H9 (cell line): ENCODE measurements around the gene AMBN. TPM values are rescaled to one million over a fixed set of nuclear protein-coding genes. Genes with fewer than 3 reads are reported as not detected.

Experiments used
- DNase-seq: peaks from one replicate; pipeline ENCODE4 v3.0.0-alpha.2; 2017
- H2AFZ ChIP-seq: one replicate; pipeline ENCODE4 v1.6.1; 2013; ENCODE audit warnings: mild to moderate bottlenecking, low read length, control low read depth, moderate library complexity
- H2AK5ac ChIP-seq: 2 replicates; pipeline ENCODE4 v1.6.1; 2013; ENCODE audit warnings: low read length, control low read depth, mixed read lengths; ENCODE audit not compliant: insufficient read length
- H2BK120ac ChIP-seq: one replicate; pipeline ENCODE4 v1.6.1; 2013; ENCODE audit warnings: low read depth, mild to moderate bottlenecking, low read length, control low read depth, inconsistent platforms; ENCODE audit not compliant: poor library complexity, severe bottlenecking
- H2BK12ac ChIP-seq: 2 replicates; pipeline ENCODE4 v1.6.1; 2013; ENCODE audit warnings: low read length, control low read depth, mixed read lengths, low read depth; ENCODE audit not compliant: insufficient read length
- H2BK15ac ChIP-seq: 2 replicates; pipeline ENCODE4 v1.6.1; 2013; ENCODE audit warnings: low read depth, low read length, control low read depth
- H2BK20ac ChIP-seq: one replicate; pipeline ENCODE4 v1.6.1; 2013; ENCODE audit warnings: low read depth, mild to moderate bottlenecking, low read length, control low read depth, inconsistent platforms; ENCODE audit not compliant: poor library complexity, severe bottlenecking
- H2BK5ac ChIP-seq: 2 replicates; pipeline ENCODE4 v1.6.1; 2013; ENCODE audit warnings: low read length, control low read depth, mixed read lengths; ENCODE audit not compliant: insufficient read length
- H3K14ac ChIP-seq: 2 replicates; pipeline ENCODE4 v1.6.1; 2013; ENCODE audit warnings: low read length, control low read depth; ENCODE audit not compliant: insufficient read depth
- H3K18ac ChIP-seq: 2 replicates; pipeline ENCODE4 v1.6.1; 2013; ENCODE audit warnings: low read depth, mild to moderate bottlenecking, mixed read lengths, low read length, control low read depth; ENCODE audit not compliant: insufficient read length
- H3K23ac ChIP-seq: 2 replicates; pipeline ENCODE4 v1.6.1; 2013; ENCODE audit warnings: low read length, control low read depth, mixed read lengths, low read depth; ENCODE audit not compliant: insufficient read length
- H3K23me2 ChIP-seq: 2 replicates; pipeline ENCODE4 v1.6.1; 2013; ENCODE audit warnings: low read depth, mild to moderate bottlenecking, mixed read lengths, low read length, control low read depth; ENCODE audit not compliant: insufficient read length, poor library complexity, severe bottlenecking
- H3K27ac ChIP-seq: 2 replicates; pipeline ENCODE4 v1.5.1; 2013; ENCODE audit warnings: low read length, control low read depth, mixed read lengths, low read depth; ENCODE audit not compliant: insufficient read length
- H3K27me3 ChIP-seq: 2 replicates; pipeline ENCODE4 v1.6.1; 2013; ENCODE audit warnings: low read length, control low read depth, inconsistent platforms; ENCODE audit not compliant: insufficient read depth
- H3K4ac ChIP-seq: 2 replicates; pipeline ENCODE4 v1.6.1; 2013; ENCODE audit warnings: low read depth, mild to moderate bottlenecking, control low read depth, inconsistent platforms, low read length, moderate library complexity
- H3K4me1 ChIP-seq: 2 replicates; pipeline ENCODE4 v1.6.1; 2013; ENCODE audit warnings: low read length, control low read depth, inconsistent platforms; ENCODE audit not compliant: insufficient read depth
- H3K4me2 ChIP-seq: 2 replicates; pipeline ENCODE4 v1.6.1; 2013; ENCODE audit warnings: low read length, control low read depth, mixed read lengths; ENCODE audit not compliant: insufficient read length, insufficient read depth
- H3K56ac ChIP-seq: 2 replicates; pipeline ENCODE4 v1.6.1; 2013; ENCODE audit warnings: low read depth, mild to moderate bottlenecking, mixed read lengths, low read length, control low read depth; ENCODE audit not compliant: insufficient read length
- H3K79me1 ChIP-seq: 2 replicates; pipeline ENCODE4 v1.6.1; 2013; ENCODE audit warnings: low read depth, mild to moderate bottlenecking, moderate library complexity, low read length, control low read depth, inconsistent platforms; ENCODE audit not compliant: insufficient read depth, poor library complexity, severe bottlenecking
- H3K79me2 ChIP-seq: 2 replicates; pipeline ENCODE4 v1.6.1; 2013; ENCODE audit warnings: low read length, control low read depth, inconsistent platforms; ENCODE audit not compliant: insufficient read depth
- H3K9ac ChIP-seq: 2 replicates; pipeline ENCODE4 v1.6.1; 2013; ENCODE audit warnings: low read length, control low read depth, mixed read lengths; ENCODE audit not compliant: insufficient read length; ENCODE audit errors: extremely low read depth
- H3K9me3 ChIP-seq: one replicate; pipeline ENCODE4 v1.6.1; 2013; ENCODE audit warnings: low read depth, low read length, inconsistent platforms; ENCODE audit not compliant: control insufficient read depth
- H3T11ph ChIP-seq: one replicate; pipeline ENCODE4 v1.6.1; 2013; ENCODE audit warnings: mild to moderate bottlenecking, low read length, control low read depth, inconsistent platforms
- H4K20me1 ChIP-seq: one replicate; pipeline ENCODE4 v1.6.1; 2013; ENCODE audit not compliant: control insufficient read depth, insufficient read length, insufficient read depth
- H4K5ac ChIP-seq: 2 replicates; pipeline ENCODE4 v1.6.1; 2013; ENCODE audit warnings: low read depth, mild to moderate bottlenecking, mixed read lengths, low read length, control low read depth; ENCODE audit not compliant: insufficient read length
- H4K8ac ChIP-seq: replicated peaks from 2 replicates; pipeline ENCODE4 v1.6.1; 2013; ENCODE audit warnings: low read length, control low read depth, mixed read lengths, low read depth; ENCODE audit not compliant: insufficient read length
- H4K91ac ChIP-seq: 2 replicates; pipeline ENCODE4 v1.6.1; 2013; ENCODE audit warnings: low read depth, mild to moderate bottlenecking, moderate library complexity, mixed read lengths, low read length, control low read depth; ENCODE audit not compliant: insufficient read length
- H3K27ac Mint-ChIP-seq, 3 experiments: 2 replicates in 2 of 3; 3 replicates in 1 of 3; pipeline ENCODE4 v1.8.0; 2020 to 2021; ENCODE audit warnings: mixed read lengths in 3 of 3, mild to moderate bottlenecking in 1 of 3, moderate library complexity in 1 of 3
- H3K27me3 Mint-ChIP-seq: 2 replicates; pipeline ENCODE4 v1.8.0; 2021; ENCODE audit warnings: low read depth, mild to moderate bottlenecking, moderate library complexity, mixed read lengths
- H3K36me3 Mint-ChIP-seq, 3 experiments: 2 replicates in 2 of 3; 3 replicates in 1 of 3; pipeline ENCODE4 v1.8.0; 2020 to 2021; ENCODE audit warnings: low read depth in 3 of 3, mixed read lengths in 3 of 3; ENCODE audit not compliant: insufficient read depth in 1 of 3
- H3K4me1 Mint-ChIP-seq, 2 experiments: 2 replicates each; pipeline ENCODE4 v1.8.0; 2020; ENCODE audit warnings: mixed read lengths in 2 of 2
- H3K4me3 Mint-ChIP-seq, 2 experiments: 2 replicates in 1 of 2; 3 replicates in 1 of 2; pipeline ENCODE4 v1.8.0; 2020 to 2021; ENCODE audit warnings: mild to moderate bottlenecking in 2 of 2, mixed read lengths in 2 of 2, moderate library complexity in 1 of 2
- H3K9me3 Mint-ChIP-seq, 2 experiments: 2 replicates in 1 of 2; 3 replicates in 1 of 2; pipeline ENCODE4 v1.8.0; 2020; ENCODE audit warnings: mild to moderate bottlenecking in 2 of 2, mixed read lengths in 2 of 2, moderate library complexity in 1 of 2
- WGBS: extraction: QIAGEN DNeasy Blood & Tissue Kit; methylation state at CpG from one replicate; pipeline ENCODE4 v1.1.7; 2013; ENCODE audit warnings: missing lambda C conversion rate, low lambda C conversion rate, mixed read lengths; ENCODE audit not compliant: insufficient read length; ENCODE audit errors: extremely low coverage; 5-methylcytosine and 5-hydroxymethylcytosine counted together
- total RNA-seq: library from RNA; stranded (reverse); gene quantifications from 2 replicates; pipeline ENCODE4 v1.2.1, GENCODE V29; 2021
- TF ChIP-seq, protein P1 (sequence below): fragments of 200-600 bp; sonication (generic); conservative IDR thresholded peaks from 3 replicates; pipeline ENCODE4 v1.8.0; 2021; ENCODE audit warnings: antibody characterized with exemption, mild to moderate bottlenecking

Gene AMBN
- total RNA-seq, 1 experiment from 2014 or later = not detected

GRCh38 chr4:70623323-70623722, 31.3 kb downstream of the AMBN start:
- Histone ChIP-seq H4K91ac (no peak overlapping the region), H3K14ac (no peak overlapping the region), H3K9me3 (no peaks in the 10 kb centered on the region), H2AK5ac (no peak overlapping the region), H3K4me2 (no peak overlapping the region), H2BK20ac (no peak overlapping the region), H3K27me3 (no peaks in the 10 kb centered on the region), H3K4ac (no peak overlapping the region), H3K18ac (no peak overlapping the region), H3T11ph (no peak overlapping the region), H3K23me2 (no peaks in the 10 kb centered on the region), H4K20me1 (no peaks in the 10 kb centered on the region), H3K4me1 (no peaks in the 10 kb centered on the region), H2BK5ac (no peak overlapping the region), H2BK12ac (no peak overlapping the region), H2AFZ (no peak overlapping the region), H3K27ac (no peak overlapping the region), H4K5ac (no peak overlapping the region), H3K79me2 (no peaks in the 10 kb centered on the region), H2BK120ac (no peak overlapping the region), H3K23ac (no peak overlapping the region), H2BK15ac (no peak overlapping the region), H3K79me1 (no peaks in the 10 kb centered on the region), H4K8ac (no peak overlapping the region), H3K9ac (no peak overlapping the region), H3K56ac (no peak overlapping the region)
- TF ChIP-seq, protein P1, sequence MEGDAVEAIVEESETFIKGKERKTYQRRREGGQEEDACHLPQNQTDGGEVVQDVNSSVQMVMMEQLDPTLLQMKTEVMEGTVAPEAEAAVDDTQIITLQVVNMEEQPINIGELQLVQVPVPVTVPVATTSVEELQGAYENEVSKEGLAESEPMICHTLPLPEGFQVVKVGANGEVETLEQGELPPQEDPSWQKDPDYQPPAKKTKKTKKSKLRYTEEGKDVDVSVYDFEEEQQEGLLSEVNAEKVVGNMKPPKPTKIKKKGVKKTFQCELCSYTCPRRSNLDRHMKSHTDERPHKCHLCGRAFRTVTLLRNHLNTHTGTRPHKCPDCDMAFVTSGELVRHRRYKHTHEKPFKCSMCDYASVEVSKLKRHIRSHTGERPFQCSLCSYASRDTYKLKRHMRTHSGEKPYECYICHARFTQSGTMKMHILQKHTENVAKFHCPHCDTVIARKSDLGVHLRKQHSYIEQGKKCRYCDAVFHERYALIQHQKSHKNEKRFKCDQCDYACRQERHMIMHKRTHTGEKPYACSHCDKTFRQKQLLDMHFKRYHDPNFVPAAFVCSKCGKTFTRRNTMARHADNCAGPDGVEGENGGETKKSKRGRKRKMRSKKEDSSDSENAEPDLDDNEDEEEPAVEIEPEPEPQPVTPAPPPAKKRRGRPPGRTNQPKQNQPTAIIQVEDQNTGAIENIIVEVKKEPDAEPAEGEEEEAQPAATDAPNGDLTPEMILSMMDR = no peak
- Mint-ChIP-seq H3K4me3 (no peak overlapping the region), H3K27me3 (no peaks in the 10 kb centered on the region), H3K9me3 (no peaks in the 10 kb centered on the region), H3K4me1 (no peaks in the 10 kb centered on the region; a peak in 1 of 4 replicates), H3K36me3 (no peaks in the 10 kb centered on the region), H3K27ac (no peak overlapping the region)
- no peak for DNase-seq
- WGBS = no CpG with 5 or more reads among the region's 3 CpGs
